GM12872 (cell line): ENCODE data around the gene TLCD4.

Experiments used
- CTCF ChIP-seq: IDR thresholded peaks from 3 replicates; pipeline ENCODE4 v1.5.1; 2011; ENCODE audit warnings: low read depth, mild to moderate bottlenecking, low read length, moderate library complexity; ENCODE audit not compliant: insufficient read depth

The TLCD4 gene

GRCh38 chr1:95127380-95127779 lies 10.2 kb downstream of the TLCD4 start:
- TF ChIP-seq CTCF = no peak

GRCh38 chr1:95132762-95133161 lies 15.6 kb downstream of the TLCD4 start:
- no peak for TF ChIP-seq CTCF

- no peak for TF ChIP-seq CTCF
Observed at GRCh38 chr1:95133687-95134086, 16.5 kb downstream of the TLCD4 start.

- TF ChIP-seq CTCF = no peak
Observed at GRCh38 chr1:95138223-95138622, 21.1 kb downstream of the TLCD4 start.

GRCh38 chr1:95139039-95139438 lies 21.9 kb downstream of the TLCD4 start:
- TF ChIP-seq CTCF = no peak

GRCh38 chr1:95140791-95141190 lies 23.6 kb downstream of the TLCD4 start:
- no peak for TF ChIP-seq CTCF

GRCh38 chr1:95145493-95145892 lies 28.3 kb downstream of the TLCD4 start:
- no peak for TF ChIP-seq CTCF

GRCh38 chr1:95146637-95147036 lies 29.5 kb downstream of the TLCD4 start:
- no peak for TF ChIP-seq CTCF
